Right hindlimb (tissue), 1 donor: Measurements from ENCODE around the gene DTNBP1.
A peak's percentile ranks its signal among the peaks of the same experiment; 100 is the strongest.

Experiments used
- DNase-seq: peaks from one replicate; pipeline ENCODE4 v3.0.0-alpha.2; 2018

DTNBP1 gene

GRCh38 chr6:15500078-15500740 is 162.6 kb downstream of the DTNBP1 start:
- no peak for DNase-seq

DNA sequence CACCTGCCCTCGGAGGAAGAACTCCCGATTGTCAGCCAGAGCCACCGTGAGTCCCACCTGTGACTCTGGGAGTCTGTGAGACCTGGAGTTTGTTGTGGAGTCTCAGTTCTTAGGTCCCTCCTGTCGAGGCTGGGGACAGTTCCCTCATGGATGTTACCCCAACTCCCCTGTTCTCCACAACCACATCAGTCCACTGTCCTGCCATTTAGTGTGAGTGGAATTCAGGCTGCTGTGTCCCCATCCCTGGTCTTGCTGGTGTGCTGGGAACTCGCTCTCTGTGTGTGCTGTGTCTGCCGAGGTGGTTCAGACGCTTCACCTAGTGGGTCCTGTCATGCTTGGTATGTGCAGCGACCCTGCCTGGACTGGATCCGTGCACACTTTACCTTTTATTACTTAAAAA is 163.2 kb downstream of the DTNBP1 start:
- DNase-seq, result no peak

GRCh38 chr6:15499125-15499524 is 163.7 kb downstream of the DTNBP1 start:
- DNase-seq, result no peak

DNA sequence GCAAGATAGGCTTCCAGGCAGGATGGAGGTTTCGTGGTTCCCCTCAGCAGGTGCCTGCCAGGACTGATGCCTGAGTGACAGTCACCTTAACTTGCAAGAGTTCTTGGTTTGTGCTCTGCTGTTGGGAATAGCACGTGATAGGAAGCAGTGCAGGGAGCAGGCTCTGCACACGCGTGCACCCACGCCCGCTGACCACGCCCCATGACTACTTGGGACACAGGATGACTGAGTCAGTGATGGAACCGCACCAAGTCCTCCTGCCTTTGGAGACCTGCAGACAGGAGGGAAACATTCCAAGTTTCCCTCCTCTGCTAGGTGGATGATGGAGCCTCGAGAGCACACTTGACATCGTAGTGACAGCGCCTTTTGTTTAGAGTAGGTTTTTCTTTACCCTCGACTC is 164.2 kb downstream of the DTNBP1 start:
- no peak for DNase-seq

- no peak for DNase-seq
These were observed 166.3 kb downstream of the DTNBP1 start for GRCh38 chr6:15496345-15497131.

GRCh38 chr6:15495375-15495901 is 167.4 kb downstream of the DTNBP1 start:
- peak; percentile 71 for DNase-seq

- no peak for DNase-seq
These were observed 169.2 kb downstream of the DTNBP1 start for GRCh38 chr6:15493437-15494168.

DNA sequence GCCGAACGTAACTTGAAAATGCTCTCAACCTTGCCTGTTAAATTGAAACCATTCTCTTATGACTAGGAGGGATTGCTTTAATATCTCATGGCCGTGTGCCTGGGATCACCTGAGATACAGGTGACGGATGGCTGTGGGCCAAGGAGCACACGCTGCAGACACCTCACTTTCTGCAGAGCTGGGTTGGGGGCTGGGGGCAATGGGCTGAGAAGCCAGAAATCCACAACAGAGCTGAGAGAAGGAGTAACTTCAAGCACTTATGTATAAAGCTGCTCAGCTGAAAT is 170.9 kb downstream of the DTNBP1 start:
- no peak for DNase-seq

DNA sequence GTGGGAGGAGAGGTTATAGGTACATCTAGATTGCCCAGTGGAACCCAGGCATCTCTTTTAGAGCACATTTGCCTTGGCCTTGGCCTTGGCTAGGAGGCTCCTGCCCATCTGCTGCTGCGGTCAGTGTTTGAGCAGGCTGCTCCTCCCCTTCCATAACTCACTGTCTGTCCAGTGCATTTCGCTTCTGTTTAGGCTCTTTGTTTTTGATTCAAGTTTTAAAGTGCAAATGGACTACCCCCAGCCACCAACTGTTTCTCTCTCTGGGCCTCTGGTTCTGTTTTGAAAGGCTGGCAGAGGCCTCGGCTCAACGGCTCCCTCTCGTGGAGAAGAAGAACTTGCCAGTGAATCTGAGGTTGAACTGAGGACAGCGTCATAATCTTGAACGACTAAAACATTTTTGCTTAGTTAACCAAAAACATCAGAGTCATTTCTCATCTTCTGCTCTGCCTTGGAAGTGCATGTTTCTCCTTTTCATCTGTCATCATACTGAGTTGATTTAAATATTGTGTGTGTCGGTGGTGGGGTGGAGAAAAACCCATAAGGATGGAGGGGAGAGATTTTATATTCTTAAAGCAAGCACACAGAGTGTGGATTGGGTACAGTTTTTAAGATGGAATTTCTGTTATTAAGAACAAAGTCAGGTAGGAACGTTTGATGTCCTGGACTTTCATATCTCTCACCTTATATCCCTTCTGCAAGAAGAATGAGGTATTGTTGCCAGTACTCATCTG is 171.4 kb downstream of the DTNBP1 start:
- peak; percentile 78 for DNase-seq

GRCh38 chr6:15490242-15491100 is 172.4 kb downstream of the DTNBP1 start:
- DNase-seq, result no peak

GRCh38 chr6:15489261-15489962 is 173.4 kb downstream of the DTNBP1 start:
- DNase-seq, result no peak

DNA sequence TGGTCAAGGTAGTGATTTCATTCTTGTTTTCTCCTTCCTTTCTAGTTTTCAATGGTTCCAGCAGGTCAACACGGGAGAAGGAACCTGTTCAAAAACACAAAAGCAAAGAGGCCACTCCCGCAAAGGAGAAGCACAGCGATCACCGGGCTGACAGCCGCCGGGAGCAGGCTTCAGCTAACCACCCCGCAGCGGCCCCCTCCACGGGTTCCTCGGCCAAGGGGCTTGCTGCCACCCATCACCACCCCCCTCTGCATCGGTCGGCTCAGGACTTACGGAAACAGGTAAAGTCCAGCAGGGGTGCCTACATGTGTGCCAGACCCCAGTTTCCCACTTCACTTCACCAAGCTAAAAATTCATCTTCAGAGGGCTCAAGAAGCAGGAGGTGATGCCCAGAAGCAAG is 175.6 kb downstream of the DTNBP1 start:
- DNase-seq, result no peak

DNA sequence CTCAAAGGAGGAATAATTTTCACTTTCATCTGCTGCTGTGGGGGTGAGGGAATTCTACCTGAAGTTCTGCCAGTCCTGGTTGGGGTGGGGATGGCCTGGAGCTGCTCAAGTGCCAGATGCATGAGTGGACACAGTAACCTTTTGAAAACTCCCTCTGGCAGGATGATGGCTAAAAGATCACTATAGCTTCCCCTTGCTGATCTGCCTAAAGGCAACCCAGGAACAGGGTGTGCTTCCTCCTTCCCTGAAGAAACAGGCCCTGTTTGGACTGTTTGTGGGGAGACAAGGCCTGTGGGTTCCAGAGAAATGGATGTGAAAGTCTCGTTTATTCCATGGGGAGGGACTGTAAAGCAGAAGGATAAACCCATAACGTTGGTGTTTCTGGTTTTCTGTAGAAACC is 176.9 kb downstream of the DTNBP1 start:
- DNase-seq, result no peak

GRCh38 chr6:15484821-15485220 is 178.0 kb downstream of the DTNBP1 start:
- DNase-seq, result no peak

DNA sequence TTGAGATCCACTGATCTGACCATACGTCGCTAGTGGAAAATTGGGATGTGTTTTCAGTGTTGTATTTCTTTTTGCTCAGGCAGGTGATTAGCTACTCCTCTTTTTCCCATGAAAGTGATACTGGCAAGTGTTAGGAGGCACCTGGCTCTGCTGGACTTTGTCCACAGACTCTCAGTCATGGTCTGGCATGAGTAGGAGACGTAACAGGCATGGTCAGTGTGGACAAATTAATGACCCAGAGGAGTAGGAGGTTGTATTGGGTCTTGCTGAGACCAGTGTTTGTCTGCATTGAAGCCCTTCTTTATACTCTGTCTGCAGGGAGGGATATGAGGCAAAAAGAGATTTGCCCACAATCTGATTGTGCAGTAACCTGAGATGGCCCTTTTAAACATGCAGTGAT is 178.7 kb downstream of the DTNBP1 start:
- no peak for DNase-seq

GRCh38 chr6:15483060-15483459 is 179.8 kb downstream of the DTNBP1 start:
- DNase-seq, result no peak

GRCh38 chr6:15481390-15482291 is 181.2 kb downstream of the DTNBP1 start:
- no peak for DNase-seq

DNA sequence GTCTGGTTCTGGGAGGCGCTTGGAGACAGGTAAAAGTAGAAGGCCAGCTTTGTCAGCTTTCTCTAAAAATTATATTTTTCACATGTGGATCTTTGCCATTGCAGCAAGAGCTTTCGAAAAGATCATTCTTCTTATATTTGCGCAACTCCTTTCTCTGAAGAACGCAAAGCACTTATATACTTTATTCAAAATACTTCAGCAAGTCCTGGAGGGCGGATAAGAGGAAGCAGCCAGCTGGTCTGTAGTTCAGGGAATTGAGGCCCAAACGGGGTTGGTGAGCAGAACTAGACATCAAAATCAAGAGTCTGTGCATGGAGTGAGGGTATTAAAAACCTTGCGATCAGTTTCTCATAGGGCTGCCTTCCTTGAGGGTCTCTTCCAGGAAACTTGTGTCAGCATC is 182.3 kb downstream of the DTNBP1 start:
- no peak for DNase-seq

DNA sequence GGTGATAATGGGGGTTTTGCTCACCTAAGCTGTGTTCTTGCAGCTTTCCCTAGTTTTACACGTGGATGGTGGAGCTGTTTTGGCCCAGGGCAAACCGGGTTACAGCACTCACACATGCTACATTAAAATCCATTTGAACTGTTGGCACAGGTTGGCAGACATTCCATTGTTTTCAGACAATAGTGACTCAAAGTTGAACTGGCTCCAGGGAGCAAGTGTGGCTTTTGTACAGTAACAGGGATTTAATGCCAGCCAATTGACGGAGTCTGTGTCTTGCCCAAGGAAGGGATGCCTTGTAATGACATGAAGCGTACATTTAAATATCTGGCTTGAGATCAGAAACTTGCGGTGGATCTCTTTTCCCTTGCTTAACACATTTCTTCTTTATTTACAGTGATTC is 183.1 kb downstream of the DTNBP1 start:
- DNase-seq, result no peak

DNA sequence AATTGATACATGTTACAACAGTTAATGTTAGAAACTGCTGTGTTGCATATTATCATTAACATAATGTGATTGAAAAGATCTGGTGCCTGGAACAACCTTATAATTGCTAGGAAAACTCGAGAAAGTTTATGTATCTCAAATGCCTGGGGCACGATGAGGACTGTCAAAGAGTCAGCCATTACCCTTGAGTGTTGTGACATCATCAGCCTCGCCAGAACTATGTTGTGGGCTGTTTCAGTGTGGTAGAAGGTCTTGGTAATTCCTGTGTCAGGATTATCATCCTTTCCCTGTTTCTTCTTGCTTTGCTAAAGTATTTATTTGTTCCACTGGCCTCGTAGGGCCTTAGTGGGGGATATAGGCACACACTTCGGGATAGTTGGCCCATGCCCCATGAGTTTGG is 185.1 kb downstream of the DTNBP1 start:
- DNase-seq, result no peak
